ENCODE results near the gene UBE2S.
A peak's percentile ranks its signal among the peaks of the same experiment; 100 is the strongest.
"Not testable (repeated sequence)": the region's sequence is repeated elsewhere in the genome, so short reads cannot be mapped to it uniquely, and the experiment has no call there.

UBE2S gene

DNA sequence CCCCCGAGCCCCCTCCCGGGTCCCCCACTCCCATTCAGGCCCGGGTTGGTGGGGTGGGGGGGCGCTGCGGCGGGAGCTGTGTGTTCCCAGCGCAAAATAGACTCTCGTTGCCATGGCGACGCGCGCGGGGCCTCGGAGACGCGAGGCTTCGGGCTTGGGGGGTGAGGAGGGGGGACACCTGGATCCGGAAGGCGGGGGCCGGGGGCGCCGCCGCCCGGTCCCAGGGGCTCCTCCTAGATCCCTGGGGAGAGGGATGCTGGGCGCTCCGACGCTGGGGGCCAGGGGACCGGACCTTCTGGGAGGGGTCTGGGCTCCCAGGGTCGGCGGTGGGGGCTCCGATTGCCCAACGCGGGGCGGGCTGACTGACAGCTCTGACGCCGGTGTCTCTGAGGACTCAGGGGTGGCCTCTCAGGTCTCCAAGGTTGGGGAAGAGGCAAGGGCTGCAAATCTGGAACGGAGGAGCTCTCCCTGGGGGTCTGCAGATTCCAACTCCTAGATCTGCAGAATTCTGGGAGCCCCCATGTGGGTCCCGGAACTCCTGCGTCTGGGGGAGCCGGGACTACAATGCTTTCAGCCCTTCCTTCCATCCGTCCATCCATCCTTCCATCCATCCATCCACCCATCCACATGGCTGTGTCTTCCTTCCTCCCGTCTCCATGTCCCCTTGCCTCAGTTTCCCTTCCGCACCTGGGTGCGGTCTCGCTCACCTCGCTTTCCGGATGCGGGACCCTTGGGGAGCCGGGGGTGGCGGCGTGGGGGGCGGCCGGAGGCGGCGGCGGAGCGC is 44.6 kb upstream of the UBE2S start:
- TF ChIP-seq, protein P1, sequence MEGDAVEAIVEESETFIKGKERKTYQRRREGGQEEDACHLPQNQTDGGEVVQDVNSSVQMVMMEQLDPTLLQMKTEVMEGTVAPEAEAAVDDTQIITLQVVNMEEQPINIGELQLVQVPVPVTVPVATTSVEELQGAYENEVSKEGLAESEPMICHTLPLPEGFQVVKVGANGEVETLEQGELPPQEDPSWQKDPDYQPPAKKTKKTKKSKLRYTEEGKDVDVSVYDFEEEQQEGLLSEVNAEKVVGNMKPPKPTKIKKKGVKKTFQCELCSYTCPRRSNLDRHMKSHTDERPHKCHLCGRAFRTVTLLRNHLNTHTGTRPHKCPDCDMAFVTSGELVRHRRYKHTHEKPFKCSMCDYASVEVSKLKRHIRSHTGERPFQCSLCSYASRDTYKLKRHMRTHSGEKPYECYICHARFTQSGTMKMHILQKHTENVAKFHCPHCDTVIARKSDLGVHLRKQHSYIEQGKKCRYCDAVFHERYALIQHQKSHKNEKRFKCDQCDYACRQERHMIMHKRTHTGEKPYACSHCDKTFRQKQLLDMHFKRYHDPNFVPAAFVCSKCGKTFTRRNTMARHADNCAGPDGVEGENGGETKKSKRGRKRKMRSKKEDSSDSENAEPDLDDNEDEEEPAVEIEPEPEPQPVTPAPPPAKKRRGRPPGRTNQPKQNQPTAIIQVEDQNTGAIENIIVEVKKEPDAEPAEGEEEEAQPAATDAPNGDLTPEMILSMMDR (IDR thresholded peaks at IDR 0.05; ENCODE audit: insufficient read depth, low read length, missing control alignments), result no peak
- CTCF ChIA-PET, result interaction anchor here (0.8 to 3.0 kb wide), 5 partner anchors 15 to 305 kb away, joined by 4 to 24 read pairs (median 5); no protein-coding TSS in a partner anchor
- H3K4me3 ChIP-seq (ENCODE audit: low read depth, low read length), result no peak overlapping the region
- DNase-seq (ENCODE audit: low read depth, low spot score), result no peak
- POLR2A ChIA-PET, result no interaction called here

DNA sequence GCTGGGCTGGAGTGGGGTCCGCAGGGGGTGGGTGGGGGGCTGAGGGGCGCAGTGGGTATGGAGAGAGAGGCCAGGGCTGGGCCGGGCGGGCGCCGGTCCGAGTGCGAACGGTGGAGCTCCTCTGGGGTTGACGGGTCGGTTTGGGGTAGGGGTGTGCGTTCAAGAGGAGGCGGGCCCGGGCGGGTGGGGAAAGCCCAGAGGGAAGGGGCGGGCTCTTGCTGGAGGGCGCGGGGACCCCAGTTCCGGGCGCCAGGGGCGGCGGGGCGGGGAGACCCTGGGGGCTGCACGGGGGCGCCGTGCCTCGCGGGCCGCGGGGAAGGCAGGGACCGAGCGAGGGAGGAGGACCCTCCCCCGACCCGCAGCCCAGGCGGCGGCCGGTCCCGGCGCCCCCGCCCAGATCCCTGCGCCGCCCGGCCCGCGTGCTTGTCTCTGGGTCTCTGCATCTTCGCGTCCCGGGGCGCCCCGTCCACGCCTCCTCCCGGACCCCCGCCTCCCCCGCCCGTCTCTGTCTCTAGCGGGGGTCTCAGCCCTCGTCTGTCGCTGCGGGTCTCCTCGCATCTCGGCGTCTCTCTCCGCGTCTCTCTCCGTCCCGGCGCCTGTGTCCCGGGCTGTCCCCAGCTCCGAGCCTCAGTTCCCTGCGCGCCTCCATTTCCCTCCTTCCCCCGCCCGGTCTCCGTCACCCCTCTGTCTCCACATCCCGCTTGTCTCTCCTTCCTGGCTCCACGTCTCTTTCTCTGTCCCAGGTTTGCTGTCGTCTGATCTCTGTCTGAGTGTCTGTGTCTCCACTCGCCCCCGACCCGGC is 43.8 kb upstream of the UBE2S start:
- CTCF ChIA-PET, result interaction anchor here (0.5 to 3.0 kb wide), 3 partner anchors 9 to 53 kb away, joined by 3 to 24 read pairs (median 5); no protein-coding TSS in a partner anchor
- no peak for DNase-seq (ENCODE audit: low read depth, low spot score)
- 0 out of 2 replicates have a peak overlapping the region, but pooled peaks have one; percentile 1 for H3K4me3 ChIP-seq (ENCODE audit: low read depth, low read length)
- POLR2A ChIA-PET, result no interaction called here
- TF ChIP-seq, protein P1 (IDR thresholded peaks at IDR 0.05; ENCODE audit: insufficient read depth, low read length, missing control alignments), result no peak

DNA sequence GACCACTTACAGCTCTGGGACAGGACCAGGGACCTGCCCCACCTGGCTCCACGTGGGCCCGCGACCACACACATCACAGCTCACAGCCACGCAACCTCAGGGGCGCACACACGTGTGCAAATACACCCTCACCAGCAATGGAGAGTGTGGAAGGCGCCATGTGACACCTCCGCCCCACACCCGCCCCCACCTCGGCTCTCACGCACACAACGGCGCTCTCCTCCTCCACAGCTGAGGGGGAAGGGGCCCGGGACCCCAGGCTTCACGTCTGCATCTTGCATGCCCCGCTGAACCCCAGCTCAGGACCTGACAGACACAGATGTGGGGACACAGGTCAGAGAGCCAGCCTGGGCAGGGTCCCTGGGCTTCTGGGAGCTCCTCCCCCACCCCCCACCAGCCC is 41.9 kb upstream of the UBE2S start:
- CTCF ChIA-PET, result no interaction called here
- DNase-seq (ENCODE audit: low read depth, low spot score), result no peak
- TF ChIP-seq, protein P1 (IDR thresholded peaks at IDR 0.05; ENCODE audit: insufficient read depth, low read length, missing control alignments), result no peak
- no peak overlapping the region for H3K4me3 ChIP-seq (ENCODE audit: low read depth, low read length)
- POLR2A ChIA-PET, result interaction anchor here (0.6 kb wide), 1 partner anchor 155 kb away, joined by 4 read pairs; no protein-coding TSS in a partner anchor

DNA sequence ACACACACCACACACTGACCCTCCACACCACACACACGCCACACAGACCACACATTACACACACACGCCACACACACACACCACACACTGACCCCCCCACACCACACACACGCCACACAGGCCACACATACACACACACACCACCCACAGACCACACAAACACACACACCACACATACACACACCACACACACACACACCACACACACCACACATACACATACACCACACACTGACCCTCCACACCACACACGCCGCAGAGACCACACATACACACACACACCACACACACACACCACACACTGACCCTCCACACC is 40.5 kb upstream of the UBE2S start:
- CTCF ChIA-PET; DNase-seq (ENCODE audit: low read depth, low spot score); POLR2A ChIA-PET; H3K4me3 ChIP-seq (ENCODE audit: low read depth, low read length): not testable (repeated sequence)

DNA sequence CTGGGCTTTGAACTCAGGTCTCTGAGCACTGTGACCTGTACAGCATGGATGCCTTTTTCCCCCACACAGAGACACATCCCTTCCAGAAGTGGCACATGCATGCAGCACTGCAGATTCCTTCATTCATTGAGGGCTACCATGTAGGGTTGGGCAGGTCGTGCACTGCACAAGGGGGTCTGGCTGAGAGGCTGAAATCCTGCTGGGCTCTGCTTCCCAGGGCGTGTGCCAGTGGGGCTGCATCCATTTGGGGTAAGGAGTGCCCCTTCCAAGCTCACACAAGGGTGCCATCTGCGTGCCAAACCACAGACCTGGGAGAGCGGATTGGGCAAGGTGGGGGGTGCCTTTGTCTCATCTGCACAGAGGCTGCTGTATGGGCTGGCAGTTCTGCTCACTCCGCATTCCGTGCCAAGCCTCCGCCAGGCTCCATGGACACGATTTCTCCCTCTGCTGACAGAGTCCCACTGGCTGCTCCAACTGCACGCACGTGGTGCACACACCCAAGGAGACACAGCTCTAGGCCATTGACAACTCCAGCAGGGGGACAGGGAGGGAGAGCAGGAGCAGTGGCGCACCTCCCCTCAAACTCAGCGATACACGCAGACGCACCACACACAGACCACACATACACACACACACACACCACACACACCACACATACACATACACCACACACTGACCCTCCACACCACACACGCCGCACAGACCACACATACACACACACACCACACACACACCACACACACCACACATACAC is 40.0 kb upstream of the UBE2S start:
- DNase-seq (ENCODE audit: low read depth, low spot score), result no peak
- POLR2A ChIA-PET, result no interaction called here
- no peak overlapping the region for H3K4me3 ChIP-seq (ENCODE audit: low read depth, low read length)
- CTCF ChIA-PET, result interaction anchor here (0.8 to 1.0 kb wide), 2 partner anchors 10 to 21 kb away, joined by 3 to 4 read pairs; no protein-coding TSS in a partner anchor
- TF ChIP-seq, protein P1 (IDR thresholded peaks at IDR 0.05; ENCODE audit: insufficient read depth, low read length, missing control alignments), result no peak

DNA sequence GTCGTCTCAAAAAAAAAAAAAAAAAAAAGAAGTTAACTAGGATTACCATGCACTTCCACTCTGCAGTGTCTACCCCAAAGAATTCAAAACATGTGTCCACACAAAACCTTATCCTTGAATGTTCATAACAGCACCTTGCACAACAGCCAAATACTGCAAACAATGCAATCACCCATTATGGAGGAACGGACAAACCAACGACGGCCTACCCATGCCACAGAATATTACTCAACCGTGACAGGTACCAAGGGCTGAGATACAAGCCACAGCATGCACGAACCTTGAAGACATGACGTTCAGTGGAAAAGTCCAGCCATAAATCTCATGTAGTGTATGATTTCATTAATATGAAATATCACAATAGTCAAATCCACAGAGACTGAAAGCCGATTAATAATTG is 38.5 kb upstream of the UBE2S start:
- H3K4me3 ChIP-seq (ENCODE audit: low read depth, low read length), result no peak overlapping the region
- TF ChIP-seq, protein P1 (IDR thresholded peaks at IDR 0.05; ENCODE audit: insufficient read depth, low read length, missing control alignments), result no peak
- no peak for DNase-seq (ENCODE audit: low read depth, low spot score)
- POLR2A ChIA-PET, result no interaction called here
- CTCF ChIA-PET, result interaction anchor here (1.1 to 2.4 kb wide), 2 partner anchors 9 to 21 kb away, joined by 3 to 11 read pairs; no protein-coding TSS in a partner anchor

All from AG04449 (cell line).